HepG2 (cell line): ENCODE measurements around the gene CAT. TPM values are rescaled to one million over a fixed set of nuclear protein-coding genes. Genes with fewer than 3 reads are reported as not detected.
A peak's percentile ranks its signal among the peaks of the same experiment; 100 is the strongest.

Experiments used
- CCAR2 ChIP-seq: fragments of 200-400 bp; formaldehyde crosslinking; optimal IDR thresholded peaks from 2 replicates; pipeline ENCODE3; 2018; ENCODE audit warnings: low read depth, mild to moderate bottlenecking, low read length, moderate library complexity
- HBP1 ChIP-seq: IDR thresholded peaks from 2 replicates; pipeline ENCODE4 v1.6.1; 2016; ENCODE audit warnings: low read depth, control low read depth
- HNRNPUL1 ChIP-seq: fragments of 200-400 bp; formaldehyde crosslinking; IDR thresholded peaks from 2 replicates; pipeline ENCODE4 v1.6.1; 2017; ENCODE audit warnings: low read depth, mild to moderate bottlenecking, low read length, moderate library complexity
- SUZ12 ChIP-seq: fragments of 150-350 bp; IDR thresholded peaks from 2 replicates; pipeline ENCODE4 v1.6.1; 2014; ENCODE audit warnings: low read depth, low read length
- TCF12 ChIP-seq, 2 experiments: fragments of 450-650 bp in 1 of 2; sonication (generic) in 1 of 2; formaldehyde crosslinking in 1 of 2; IDR thresholded peaks; 2 replicates each; pipeline versions ENCODE4 v1.6.1 to v1.8.0; 2017 to 2022; ENCODE audit warnings: antibody characterized with exemption in 1 of 2, mild to moderate bottlenecking in 1 of 2, missing genetic modification reagents in 1 of 2, moderate library complexity in 1 of 2
- TIGD3 ChIP-seq: sonication (generic); formaldehyde crosslinking; IDR thresholded peaks from 2 replicates; pipeline ENCODE4 v1.5.1; 2020; ENCODE audit warnings: mild to moderate bottlenecking, missing genetic modification reagents, borderline replicate concordance
- ZBTB40 ChIP-seq, 2 experiments: fragments of 450-650 bp in 1 of 2; sonication (generic) in 1 of 2; formaldehyde crosslinking in 1 of 2; IDR thresholded peaks; 2 replicates each; pipeline versions ENCODE4 v1.6.1 to v1.8.0; 2016 to 2022; ENCODE audit warnings: antibody characterized with exemption in 1 of 2, mild to moderate bottlenecking in 1 of 2, missing genetic modification reagents in 1 of 2
- ZNF20 ChIP-seq: sonication (generic); formaldehyde crosslinking; IDR thresholded peaks from 2 replicates; pipeline ENCODE4 v1.4.0; 2020; ENCODE audit warnings: mild to moderate bottlenecking, moderate library complexity, missing genetic modification reagents
- ZNF780A ChIP-seq: sonication (generic); formaldehyde crosslinking; IDR thresholded peaks from 2 replicates; pipeline ENCODE4 v1.8.0; 2022; ENCODE audit warnings: mild to moderate bottlenecking, missing genetic modification reagents, moderate library complexity
- ZNF841 ChIP-seq: sonication (generic); formaldehyde crosslinking; IDR thresholded peaks from 2 replicates; pipeline ENCODE4 v1.8.1; 2023; ENCODE audit warnings: missing genetic modification reagents, borderline replicate concordance
- ZSCAN25 ChIP-seq: sonication (generic); formaldehyde crosslinking; IDR thresholded peaks from 2 replicates; pipeline ENCODE4 v1.8.0; 2022; ENCODE audit warnings: mild to moderate bottlenecking, missing genetic modification reagents
- polyA plus RNA-seq, 8 experiments: library from polyadenylated mRNA; depleted of rRNA in 3 of 8; stranded (reverse) in 7 of 8; unstranded in 1 of 8; fragments of >200 nt; fragmentation: Illumina TruSeq in 4 of 8; extraction: Trizol in 4 of 8; gene quantifications; 2 replicates each; pipeline versions ENCODE4 v1.2.1 to v1.2.3, GENCODE V29; 2011 to 2016; ENCODE audit warnings: low read depth in 4 of 8, missing spikeins in 1 of 8, mixed read lengths in 1 of 8; ENCODE audit not compliant: insufficient read depth in 1 of 8
- total RNA-seq, 5 experiments: library from RNA; depleted of rRNA; stranded (reverse); fragments of >200 nt; fragmentation: Illumina TruSeq; extraction: Trizol; gene quantifications; 2 replicates each; pipeline ENCODE4 v1.2.3, GENCODE V29; 2016; ENCODE audit warnings: low read depth in 1 of 5

Gene CAT
- total and polyA plus RNA-seq, 2 of the 13 experiments (the other 11 are each of a cell fraction or from before 2014, with no cell fraction given) = 107 to 136 TPM

- TF ChIP-seq ZNF841 (no peak), SUZ12 (no peak), HBP1 (CRISPR knock-in tag) (0 out of 2 replicates have a peak, but pooled peaks have one; percentile 25), ZSCAN25 (no peak; the same call in 1 of the 2 replicates), ZNF780A (0 out of 2 replicates have a peak, but pooled peaks have one; percentile 11), ZNF20 (no peak), HNRNPUL1 (no peak), TIGD3 (0 out of 2 replicates have a peak, but pooled peaks have one; percentile 12), TCF12 (IDR thresholded peaks at IDR 0.05) (no peak), TCF12 (CRISPR knock-in tag; IDR thresholded peaks at IDR 0.05) (no peak), ZBTB40 (IDR thresholded peaks at IDR 0.05) (no peak), ZBTB40 (CRISPR knock-in tag; IDR thresholded peaks at IDR 0.05) (peak; percentile 42; the same call in 1 of the 2 replicates), CCAR2 (no peak)
These were observed at the start of gene CAT (continued) for GRCh38 chr11:34438529-34439507.
